Breast epithelium (tissue), 4 donors: ENCODE measurements around the gene CSRNP2. TPM values are rescaled to one million over a fixed set of nuclear protein-coding genes. Genes with fewer than 3 reads are reported as not detected.
"Not testable (repeated sequence)": the region's sequence is repeated elsewhere in the genome, so short reads cannot be mapped to it uniquely, and the experiment has no call there.

Experiments
- DNase-seq, 2 donors: peaks; one replicate each; pipeline ENCODE4 v3.0.0-alpha.2; 2019; ENCODE audit warnings: low spot score in 2 of 2
- H3K27ac ChIP-seq, 2 donors: fragments of 200-600 bp; sonication (generic) in 1 of 2; one replicate each; pipeline ENCODE4 v1.5.1; 2016 to 2019; ENCODE audit warnings: mild to moderate bottlenecking in 1 of 2
- H3K27me3 ChIP-seq, 2 donors: fragments of 200-600 bp; sonication (generic) in 1 of 2; one replicate each; pipeline versions ENCODE4 v1.5.1 to v1.6.0; 2017 to 2019; ENCODE audit warnings: control low read depth in 1 of 2, mild to moderate bottlenecking in 1 of 2
- H3K36me3 ChIP-seq: fragments of 200-600 bp; one replicate; pipeline ENCODE4 v1.5.1; 2019
- H3K4me1 ChIP-seq, 2 donors: fragments of 200-600 bp; sonication (generic); one replicate each; pipeline ENCODE4 v1.5.1; 2016 to 2019; ENCODE audit warnings: control low read depth in 1 of 2
- H3K4me3 ChIP-seq, 3 donors: fragments of 200-600 bp; sonication (generic); 1 replicate in 2 of 3; 2 replicates in 1 of 3; pipeline ENCODE4 v1.5.1; 2016 to 2019; ENCODE audit warnings: mild to moderate bottlenecking in 3 of 3, moderate library complexity in 2 of 3
- H3K9me3 ChIP-seq, 2 donors: fragments of 200-600 bp; sonication (generic) in 1 of 2; one replicate each; pipeline ENCODE4 v1.5.1; 2016 to 2019; ENCODE audit warnings: control low read depth in 1 of 2
- POLR2A ChIP-seq: fragments of 450-650 bp; IDR thresholded peaks from one replicate; pipeline ENCODE4 v1.6.1; 2016; ENCODE audit warnings: antibody characterized with exemption, mild to moderate bottlenecking, moderate library complexity
- POLR2AphosphoS5 ChIP-seq, 3 donors: sonication (generic); formaldehyde crosslinking; IDR thresholded peaks; one replicate each; pipeline ENCODE4 v1.6.1; 2017; ENCODE audit warnings: antibody characterized with exemption in 3 of 3
- intact Hi-C: fragments of 100-400 bp; cut with DNase I; formaldehyde crosslinking; loops from one replicate; pipeline ENCODE4 v1.15.1; 2023; ENCODE audit warnings: low total_unique reads
- total RNA-seq, 3 donors: library from RNA; depleted of rRNA; stranded (reverse); fragments of >200 nt; gene quantifications; one replicate each; pipeline ENCODE4 v1.1.0, GENCODE V29; 2016
- TF ChIP-seq, protein P1 (sequence below), 3 donors: fragments of 450-650 bp; IDR thresholded peaks; one replicate each; pipeline ENCODE4 v1.5.1; 2016 to 2017; ENCODE audit warnings: antibody characterized with exemption in 3 of 3, mild to moderate bottlenecking in 3 of 3, moderate library complexity in 3 of 3

The CSRNP2 gene
- total RNA-seq, 3 donors from 2014 or later, result 20.2 to 37.3 (median 35.7) TPM

DNA sequence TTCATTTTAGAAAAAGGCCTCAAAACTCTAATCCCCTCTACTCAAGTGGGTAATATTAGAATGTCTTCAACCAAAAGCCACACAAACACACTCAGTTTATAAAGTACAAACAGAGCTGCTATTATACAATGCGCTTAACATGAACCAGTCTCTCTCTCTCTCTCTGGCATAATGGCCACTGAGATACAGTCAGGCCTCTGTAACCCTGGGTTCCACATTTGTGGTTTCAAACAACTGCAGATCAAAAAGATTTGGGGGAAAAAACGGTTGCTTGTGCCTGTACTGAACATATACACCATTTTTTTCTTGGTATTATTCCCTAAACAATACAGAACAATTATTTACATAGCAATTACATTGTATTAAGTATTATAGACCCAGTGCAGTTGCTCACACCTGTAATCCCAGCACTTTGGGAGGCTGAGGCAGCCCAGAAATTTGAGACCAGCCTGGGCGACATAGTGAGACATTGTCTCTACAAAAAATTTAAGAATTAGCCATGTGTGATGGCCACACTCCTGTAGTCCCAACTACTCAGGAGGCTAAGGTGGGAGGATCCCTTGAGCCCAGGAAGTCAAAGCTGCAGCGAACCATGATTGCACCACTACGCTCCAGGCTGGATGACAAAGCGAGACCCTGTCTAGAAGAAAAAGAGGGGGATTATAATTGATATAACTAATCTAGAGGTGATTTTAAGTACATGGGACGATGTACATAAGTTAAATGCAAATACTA, 62.8 kb downstream of the CSRNP2 start:
- Histone ChIP-seq H3K27me3 (no peaks in the 10 kb centered on the region), H3K4me3 (no peak overlapping the region), H3K36me3 (no peaks in the 10 kb centered on the region), H3K9me3 (no peaks in the 10 kb centered on the region), H3K27ac (peak overlapping the region; percentile 22 to 99), H3K4me1 (peaks cover 0 to 8% of the 10 kb centered on the region in 2 donors)
- no peak for DNase-seq
- intact Hi-C loops, result no loop called here
- TF ChIP-seq POLR2A (no peak), POLR2AphosphoS5 (IDR thresholded peaks at IDR 0.05) (no peak)
- TF ChIP-seq, protein P1, sequence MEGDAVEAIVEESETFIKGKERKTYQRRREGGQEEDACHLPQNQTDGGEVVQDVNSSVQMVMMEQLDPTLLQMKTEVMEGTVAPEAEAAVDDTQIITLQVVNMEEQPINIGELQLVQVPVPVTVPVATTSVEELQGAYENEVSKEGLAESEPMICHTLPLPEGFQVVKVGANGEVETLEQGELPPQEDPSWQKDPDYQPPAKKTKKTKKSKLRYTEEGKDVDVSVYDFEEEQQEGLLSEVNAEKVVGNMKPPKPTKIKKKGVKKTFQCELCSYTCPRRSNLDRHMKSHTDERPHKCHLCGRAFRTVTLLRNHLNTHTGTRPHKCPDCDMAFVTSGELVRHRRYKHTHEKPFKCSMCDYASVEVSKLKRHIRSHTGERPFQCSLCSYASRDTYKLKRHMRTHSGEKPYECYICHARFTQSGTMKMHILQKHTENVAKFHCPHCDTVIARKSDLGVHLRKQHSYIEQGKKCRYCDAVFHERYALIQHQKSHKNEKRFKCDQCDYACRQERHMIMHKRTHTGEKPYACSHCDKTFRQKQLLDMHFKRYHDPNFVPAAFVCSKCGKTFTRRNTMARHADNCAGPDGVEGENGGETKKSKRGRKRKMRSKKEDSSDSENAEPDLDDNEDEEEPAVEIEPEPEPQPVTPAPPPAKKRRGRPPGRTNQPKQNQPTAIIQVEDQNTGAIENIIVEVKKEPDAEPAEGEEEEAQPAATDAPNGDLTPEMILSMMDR (IDR thresholded peaks at IDR 0.05), result no peak

DNA sequence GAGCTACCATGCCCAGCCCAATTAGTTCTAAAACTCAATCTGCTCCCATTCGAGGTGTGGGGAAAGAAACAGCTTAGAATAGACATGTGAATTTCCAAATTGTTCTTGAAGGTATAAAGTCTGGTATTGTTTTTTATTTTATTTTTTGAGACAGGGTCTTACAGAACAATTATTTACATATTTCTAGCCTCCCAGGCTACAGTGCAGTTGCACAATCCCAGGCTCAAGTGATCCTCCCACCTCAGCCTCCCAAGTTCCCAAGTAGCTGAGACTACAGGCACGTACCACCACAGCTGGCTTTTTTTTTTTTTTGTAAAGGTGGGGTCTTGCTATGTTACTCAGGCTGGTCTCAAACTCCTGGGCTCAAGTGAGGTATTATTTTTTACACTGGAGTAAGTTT, 63.5 kb downstream of the CSRNP2 start:
- H3K27me3 ChIP-seq, result no peaks in the 10 kb centered on the region

DNA sequence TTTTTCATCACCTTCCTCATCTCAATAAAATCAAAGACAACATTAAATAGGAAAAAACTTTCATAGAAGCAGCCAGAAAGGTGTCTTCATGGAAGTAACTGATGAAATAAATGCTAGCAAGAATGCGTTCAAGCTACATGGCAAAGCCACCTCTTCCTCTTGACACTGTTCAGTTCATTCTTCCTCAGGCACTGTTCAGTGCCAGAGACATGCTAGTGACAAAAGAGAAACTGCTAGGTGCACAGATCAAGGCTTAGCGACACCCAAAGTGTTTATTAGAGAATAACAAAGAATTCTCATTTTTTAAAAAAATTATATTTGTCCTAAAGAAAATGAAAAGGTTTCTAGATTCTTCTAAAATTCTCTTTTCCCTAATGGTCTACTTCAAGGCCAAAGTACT, 64.4 kb downstream of the CSRNP2 start:
- Histone ChIP-seq H3K4me1 (peaks cover 0 to 4% of the 10 kb centered on the region in 2 donors), H3K27me3 (no peaks in the 10 kb centered on the region), H3K27ac (no peak overlapping the region), H3K4me3 (no peak overlapping the region), H3K9me3 (no peaks in the 10 kb centered on the region), H3K36me3 (no peaks in the 10 kb centered on the region)
- DNase-seq, result no peak
- intact Hi-C loops, result no loop called here
- no peak for TF ChIP-seq POLR2AphosphoS5 (IDR thresholded peaks at IDR 0.05)
- TF ChIP-seq, protein P1 (IDR thresholded peaks at IDR 0.05), result no peak
- TF ChIP-seq POLR2A, result no peak

More for the DNA sequence above, 63.5 kb downstream of the CSRNP2 start:
- no peak overlapping the region for H3K4me3 ChIP-seq
- no peak for DNase-seq
- H3K36me3 ChIP-seq, result no peaks in the 10 kb centered on the region
- intact Hi-C loops, result no loop called here
- TF ChIP-seq, protein P1 (IDR thresholded peaks at IDR 0.05), result no peak
- peaks cover 0 to 8% of the 10 kb centered on the region in 2 donors for H3K4me1 ChIP-seq
- H3K27ac ChIP-seq, result no peak overlapping the region
- H3K9me3 ChIP-seq, result no peaks in the 10 kb centered on the region

DNA sequence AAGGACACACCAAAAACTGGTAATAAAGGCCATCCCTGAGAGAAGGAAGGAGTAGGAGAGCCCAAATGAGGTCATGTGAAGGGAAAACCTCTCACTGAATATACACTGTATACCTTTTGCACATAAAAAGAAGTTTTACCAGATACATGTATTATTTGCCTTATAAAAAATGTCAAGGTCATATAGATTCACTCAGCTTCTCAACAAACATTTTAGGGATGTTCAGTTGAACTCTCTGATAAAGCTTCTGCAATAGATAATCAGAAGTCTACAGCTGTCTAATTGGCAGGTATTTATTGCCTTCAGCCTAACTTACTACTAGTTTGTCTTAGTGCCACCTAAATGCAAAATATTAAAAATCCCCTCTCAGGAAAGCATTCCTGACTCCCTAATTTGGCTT, 65.9 kb downstream of the CSRNP2 start:
- Histone ChIP-seq H3K27me3 (no peaks in the 10 kb centered on the region), H3K4me1 (peaks cover 0 to 5% of the 10 kb centered on the region in 2 donors), H3K27ac (no peak overlapping the region), H3K9me3 (no peaks in the 10 kb centered on the region), H3K36me3 (no peaks in the 10 kb centered on the region), H3K4me3 (no peak overlapping the region)
- DNase-seq, result no peak
- intact Hi-C loops, result no loop called here
- TF ChIP-seq POLR2AphosphoS5 (IDR thresholded peaks at IDR 0.05), result no peak
- TF ChIP-seq, protein P1 (IDR thresholded peaks at IDR 0.05), result no peak
- no peak for TF ChIP-seq POLR2A

DNA sequence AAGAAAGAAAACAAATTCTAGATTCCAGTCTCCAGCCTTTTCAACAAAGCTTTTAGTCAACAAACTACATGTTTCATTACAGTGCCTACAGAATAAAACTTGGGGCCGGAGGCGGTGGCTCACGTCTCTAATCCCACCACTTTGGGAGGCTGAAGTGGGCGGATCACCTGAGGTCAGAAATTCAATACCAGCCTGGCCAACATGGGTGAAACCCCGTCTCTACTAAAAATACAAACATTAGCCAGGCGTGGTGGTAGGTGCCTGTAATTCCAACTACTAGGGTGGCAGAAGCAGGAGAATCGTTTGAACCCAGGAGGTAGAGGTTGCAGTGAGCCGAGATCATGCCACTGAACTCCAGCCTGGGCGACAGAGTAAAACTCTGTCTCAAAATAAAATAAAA, 68.9 kb downstream of the CSRNP2 start:
- not testable (repeated sequence) for H3K4me1 ChIP-seq

More for the DNA sequence above, 68.9 kb downstream of the CSRNP2 start:
- H3K9me3 ChIP-seq, H3K36me3 ChIP-seq, DNase-seq, H3K27me3 ChIP-seq, H3K27ac ChIP-seq, H3K4me3 ChIP-seq, intact Hi-C loops: not testable (repeated sequence)
